GM19043 (cell line): ENCODE results near the gene IL25.

Source experiments
- ATAC-seq: cut with Tn5 transposase; IDR thresholded peaks from one replicate; pipeline ENCODE4 v1.9.1; 2021; ENCODE audit warnings: low read depth; ENCODE audit not compliant: unreplicated experiment

IL25 gene

DNA sequence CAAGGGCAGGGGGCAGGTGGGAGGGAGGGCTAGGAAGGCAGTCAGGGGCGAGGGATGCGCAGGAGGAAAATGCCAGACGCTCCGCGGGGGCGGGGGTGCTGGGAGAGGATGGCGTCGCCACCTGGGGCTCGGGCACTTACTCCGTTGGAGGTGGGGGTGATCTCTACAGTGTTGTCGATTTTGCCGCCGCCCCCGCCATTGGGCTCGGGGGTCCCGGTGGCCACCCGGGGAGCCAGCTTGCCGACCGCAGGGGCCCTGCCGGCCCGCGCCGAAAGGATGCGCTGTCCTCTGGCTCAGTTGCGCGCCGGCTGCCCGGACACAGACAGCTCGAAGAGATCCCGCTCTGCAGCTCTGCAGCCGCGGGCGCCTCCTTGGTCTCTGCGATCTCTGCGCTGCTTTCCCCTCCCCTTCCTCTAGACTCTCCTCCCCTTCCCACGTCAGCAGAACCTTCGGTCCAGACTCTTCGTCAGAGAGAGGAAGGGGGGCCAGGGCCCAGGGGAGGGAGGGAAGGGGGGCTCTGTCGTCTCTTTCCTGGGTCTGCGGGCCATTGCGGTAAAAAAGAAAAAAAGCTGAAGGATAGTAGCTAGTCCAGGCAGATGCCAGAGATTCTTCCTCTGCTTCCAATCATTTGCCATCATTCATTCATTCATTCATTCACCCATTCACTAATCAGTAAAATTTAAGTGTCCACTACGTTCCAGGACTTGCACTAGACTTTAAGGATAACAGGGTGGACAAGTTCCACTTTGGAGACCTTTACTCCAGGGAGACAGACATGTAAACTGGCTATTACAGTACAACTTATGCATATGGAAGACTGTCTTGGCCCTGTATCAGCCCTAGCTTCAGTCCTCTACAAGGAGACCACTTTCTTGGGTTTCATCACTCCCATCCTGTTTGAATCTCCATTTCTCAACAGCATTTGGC, 19.8 kb upstream of the IL25 start, which contains the start of gene SLC22A17:
Gene SLC22A17 (minus strand): TSS at position 382 of the 927 bp plus-strand sequence.
- no peak for ATAC-seq

DNA sequence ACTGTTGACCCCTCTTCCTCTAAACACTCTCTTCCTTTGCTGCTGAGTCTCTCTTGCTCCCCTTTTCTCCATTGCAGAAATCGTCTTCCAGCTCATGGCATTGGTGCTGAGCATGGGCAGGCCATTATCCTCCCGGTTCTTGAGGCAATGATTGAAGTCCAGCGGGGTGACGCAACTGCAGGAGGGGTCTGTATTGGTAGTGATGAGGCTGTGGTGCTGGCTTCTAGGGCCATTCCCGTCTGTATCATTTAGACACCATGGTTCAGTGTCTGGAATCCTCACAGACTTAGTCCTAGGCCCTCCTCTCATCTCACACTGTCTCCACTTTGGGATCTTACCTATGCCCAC, 19.2 kb upstream of the IL25 start:
- no peak for ATAC-seq

DNA sequence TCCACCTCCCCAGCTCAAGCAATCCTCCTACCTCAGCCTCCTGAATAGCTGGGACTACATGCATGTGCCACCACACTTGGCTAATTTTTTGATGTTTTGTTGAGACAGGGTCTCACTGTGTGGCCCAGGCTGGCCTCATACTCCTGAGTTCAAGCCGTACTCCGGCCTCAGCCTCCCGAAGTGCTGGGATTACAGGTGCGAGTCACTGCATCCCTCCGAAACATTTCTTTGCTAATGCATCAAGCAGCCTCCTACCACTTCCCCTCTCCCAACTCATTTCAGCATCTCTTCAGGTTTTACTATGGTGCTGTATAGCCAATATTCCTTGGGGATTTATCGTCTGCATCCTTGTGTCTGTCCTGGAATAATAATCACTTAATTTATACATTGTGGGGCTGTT, 17.6 kb upstream of the IL25 start:
- ATAC-seq, result no peak

DNA sequence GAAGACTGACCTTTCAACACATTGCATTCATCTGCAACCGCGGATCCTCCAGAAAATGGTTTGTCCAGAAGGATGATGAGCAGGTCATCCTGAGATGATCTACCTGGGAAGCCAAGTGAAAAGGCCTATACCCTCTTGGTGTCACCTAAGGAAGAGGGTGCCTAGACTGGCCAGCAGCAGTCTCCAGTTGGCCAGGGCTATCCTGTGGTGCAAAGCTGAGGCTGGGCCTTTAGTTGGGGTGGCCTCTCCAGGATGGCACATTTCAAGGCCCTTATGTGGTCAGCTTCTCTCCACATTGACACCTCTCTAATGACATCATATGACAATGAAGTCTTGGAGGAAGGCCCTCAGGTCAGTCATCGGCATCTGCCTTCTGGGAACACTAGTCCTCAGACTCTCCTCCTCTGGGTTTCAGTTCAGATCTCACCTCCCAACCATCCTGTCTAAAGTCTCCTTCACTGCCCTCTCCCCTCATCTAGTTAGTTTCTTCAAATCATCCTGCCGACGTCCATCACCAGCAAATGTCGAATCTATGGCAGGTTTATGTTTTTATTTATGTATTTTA, 16.7 kb upstream of the IL25 start:
- ATAC-seq, result no peak

DNA sequence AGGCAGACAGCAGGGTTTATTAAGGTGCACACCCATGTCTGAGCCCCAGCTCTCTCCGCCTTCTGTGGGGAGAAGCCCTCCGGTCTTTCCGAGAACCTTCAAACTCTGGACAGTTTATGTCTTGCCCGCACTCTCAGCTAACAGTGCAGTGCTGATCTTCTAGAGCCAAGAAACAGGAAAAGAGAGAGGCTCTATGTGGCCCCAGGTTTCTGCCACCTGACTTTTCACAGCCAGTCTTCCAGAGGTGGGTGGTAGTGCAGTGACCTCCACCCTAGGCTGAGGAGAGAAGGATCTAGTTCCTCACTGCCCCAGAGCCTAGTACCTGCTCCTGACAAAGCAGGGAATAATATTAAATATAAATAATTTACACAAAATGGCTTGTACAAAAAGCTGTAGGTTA, 15.9 kb upstream of the IL25 start:
- ATAC-seq, result no peak

DNA sequence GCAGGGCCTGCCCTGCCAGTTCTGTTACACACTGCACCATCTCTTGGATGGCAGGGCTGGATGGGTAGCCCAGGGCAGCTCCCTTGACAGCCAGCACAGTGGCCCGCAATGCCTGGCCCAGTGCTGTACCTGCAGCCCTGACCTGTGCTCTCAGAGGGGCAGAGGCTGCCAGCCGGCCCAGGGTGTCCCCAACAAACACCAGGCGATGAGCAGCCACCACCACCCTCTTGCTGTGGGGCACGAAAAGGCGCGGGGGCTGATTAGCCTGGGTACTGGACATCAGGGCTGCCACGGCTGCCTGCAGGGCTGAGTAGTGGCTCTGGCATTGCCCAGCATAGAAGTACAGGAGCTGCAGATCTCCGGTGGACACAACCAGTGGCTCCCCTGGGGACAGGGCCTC, 15.3 kb upstream of the IL25 start:
- ATAC-seq, result no peak

DNA sequence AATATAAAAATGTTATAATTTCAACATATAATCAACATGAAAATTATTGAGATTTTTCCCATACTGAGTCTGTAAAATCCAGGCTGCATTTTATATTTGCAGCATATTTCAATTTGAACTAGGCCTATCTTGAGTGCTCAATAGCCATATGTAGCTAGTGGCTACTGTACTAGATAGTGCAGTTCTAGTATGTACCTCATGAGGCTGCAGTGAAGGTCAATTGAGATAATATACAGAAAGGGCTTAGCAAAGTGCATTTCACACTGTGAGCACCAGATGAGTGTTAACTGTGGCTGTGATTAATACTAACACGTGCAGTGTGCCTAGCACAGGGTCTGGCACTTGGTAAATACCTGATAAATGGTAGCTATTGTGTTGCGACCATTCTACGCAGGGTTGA, 14.6 kb upstream of the IL25 start:
- no peak for ATAC-seq

DNA sequence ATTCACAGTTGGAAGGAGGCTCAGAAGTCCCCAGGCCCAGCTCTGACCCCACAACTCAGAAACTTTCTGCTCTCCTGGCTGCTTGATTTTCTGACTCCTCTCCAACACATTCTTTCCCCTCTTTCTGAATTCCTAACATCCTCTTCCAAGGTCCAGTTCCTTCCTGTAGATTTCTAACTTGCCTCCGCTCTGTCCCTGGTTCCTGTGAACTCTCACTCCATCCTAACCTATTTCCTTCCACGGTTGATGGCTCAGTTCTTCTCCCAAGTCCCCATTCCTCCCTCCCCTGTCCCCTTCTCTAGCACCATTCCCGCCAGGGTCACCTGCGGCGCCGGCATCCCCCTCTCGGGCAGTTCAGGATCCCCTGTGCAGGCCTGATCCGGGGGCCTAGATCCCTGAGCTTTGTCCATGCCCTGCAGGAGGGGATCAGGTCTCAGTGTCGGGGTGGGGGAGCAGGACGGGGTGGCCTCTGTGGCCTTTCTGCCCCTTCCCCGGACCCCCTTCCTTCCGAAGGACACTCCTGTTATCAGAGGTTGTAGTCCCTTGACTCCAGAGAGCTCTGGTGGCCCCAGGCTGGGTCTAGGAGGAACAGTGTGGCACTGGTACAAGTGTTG, 13.9 kb upstream of the IL25 start:
- ATAC-seq, result no peak

DNA sequence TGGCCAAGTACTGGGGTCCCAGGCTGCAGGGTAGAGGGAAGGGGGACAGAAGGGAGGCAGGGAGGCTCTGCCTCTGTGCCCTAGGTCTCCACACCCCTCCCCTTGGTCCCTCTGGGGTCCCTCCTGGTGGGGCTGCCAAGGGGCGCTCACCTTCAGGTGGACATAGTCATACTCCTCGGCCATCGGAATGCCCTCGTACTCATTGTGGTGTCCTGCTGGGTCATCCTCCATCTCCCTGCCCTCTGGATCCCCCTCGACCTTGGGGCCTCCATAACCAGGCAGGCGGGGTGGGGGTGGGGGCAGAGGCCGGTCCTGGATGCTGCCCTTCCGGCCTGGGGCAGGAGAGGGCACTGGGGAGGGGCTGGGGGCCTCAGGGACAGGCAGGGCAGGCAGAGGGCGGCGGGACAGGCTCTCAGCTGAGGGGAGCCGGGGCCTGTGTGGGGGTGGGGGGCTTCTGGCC, 13.4 kb upstream of the IL25 start:
- no peak for ATAC-seq

DNA sequence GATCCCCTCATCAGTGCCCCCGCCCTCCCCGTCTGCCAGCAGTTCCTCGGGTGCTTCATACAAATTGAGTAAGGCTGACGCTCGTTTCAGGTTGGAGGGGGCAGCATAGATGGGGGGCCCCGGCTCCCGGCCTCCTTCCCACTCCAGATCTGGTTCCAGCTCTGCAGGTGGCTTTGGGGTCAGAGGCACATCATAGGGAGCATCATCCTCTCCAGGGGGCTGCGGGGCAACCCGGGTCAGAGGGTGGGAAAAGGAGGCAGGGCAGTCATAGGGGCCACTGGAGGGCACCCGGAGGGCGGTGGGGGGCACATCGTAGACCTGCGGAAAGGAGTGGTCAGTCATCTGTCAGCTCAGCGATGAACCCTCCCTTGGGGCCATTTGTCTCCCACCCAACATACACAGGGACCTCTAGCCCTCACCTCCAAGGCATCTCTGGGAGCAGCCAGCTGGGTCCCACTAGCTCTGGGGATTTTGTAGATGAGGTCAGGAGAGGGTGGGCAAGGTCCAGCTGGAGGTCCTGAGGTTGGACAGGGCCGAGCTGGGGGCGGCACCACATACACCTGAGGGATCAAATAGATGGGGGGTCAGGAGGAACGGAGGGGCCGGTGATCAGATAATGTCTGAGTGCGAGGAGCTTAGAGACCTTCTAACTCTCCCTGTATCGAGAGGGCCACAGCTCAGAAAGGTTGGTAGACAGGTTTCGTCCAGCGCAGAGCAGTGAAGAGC, 12.7 kb upstream of the IL25 start:
- ATAC-seq, result no peak

DNA sequence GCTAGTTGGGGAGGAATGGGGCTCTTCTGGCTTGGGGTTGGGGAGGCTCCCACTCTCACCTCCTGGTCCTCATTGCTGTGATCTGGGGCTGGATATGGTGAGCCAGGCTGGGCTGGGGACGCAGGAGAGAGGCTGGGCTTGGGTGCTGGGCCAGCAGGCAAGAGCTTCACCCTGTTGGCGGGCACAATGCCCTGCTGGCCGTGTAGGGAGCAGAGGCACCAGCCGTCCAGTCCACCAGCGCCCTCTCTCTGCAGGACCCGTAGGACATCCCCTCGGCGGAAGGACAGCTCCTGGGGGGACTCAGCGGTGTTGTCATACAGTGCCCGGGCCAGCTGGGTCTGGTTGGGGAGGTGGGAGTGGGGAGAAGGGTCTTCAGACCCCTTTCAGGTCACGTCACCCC, 12.1 kb upstream of the IL25 start:
- no peak for ATAC-seq

DNA sequence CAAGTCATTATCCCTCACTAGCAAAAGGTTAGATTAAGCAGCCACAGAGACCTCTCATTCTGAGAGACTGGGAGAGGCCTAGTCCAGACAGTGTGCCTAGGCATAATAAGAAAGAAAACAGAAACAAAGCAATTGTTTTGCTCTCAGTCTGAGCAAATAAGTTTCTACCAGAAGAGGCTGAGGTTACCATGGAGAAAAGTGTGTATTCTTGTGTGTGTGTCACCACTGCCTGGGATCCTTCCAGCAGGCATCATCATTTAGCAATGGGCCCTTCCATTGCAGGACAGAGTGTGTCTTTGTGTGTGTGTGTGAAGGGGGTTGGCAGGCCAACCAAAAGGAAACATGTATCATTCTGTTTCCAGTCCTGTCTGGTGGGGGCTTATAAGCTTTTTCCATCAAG, 11.3 kb upstream of the IL25 start:
- no peak for ATAC-seq

DNA sequence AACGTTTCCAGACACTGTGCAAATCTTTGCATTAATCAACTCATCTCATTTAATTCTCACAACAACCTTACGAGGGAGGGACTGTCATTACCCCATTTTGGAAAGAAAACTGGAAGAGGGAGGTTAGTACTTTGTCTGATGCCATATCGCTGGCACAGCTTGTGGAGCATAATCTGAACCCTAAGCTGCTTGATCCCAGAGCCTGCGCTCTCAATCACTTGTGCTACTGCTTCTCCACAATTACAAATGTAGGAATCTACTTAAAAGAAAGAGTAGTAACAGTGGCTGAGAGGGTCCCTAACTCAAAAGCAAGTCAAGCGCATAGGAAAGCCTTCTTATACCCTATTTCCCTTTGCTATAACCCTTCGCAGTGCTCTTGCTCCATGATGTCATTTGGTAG, 10.8 kb upstream of the IL25 start:
- ATAC-seq, result no peak

DNA sequence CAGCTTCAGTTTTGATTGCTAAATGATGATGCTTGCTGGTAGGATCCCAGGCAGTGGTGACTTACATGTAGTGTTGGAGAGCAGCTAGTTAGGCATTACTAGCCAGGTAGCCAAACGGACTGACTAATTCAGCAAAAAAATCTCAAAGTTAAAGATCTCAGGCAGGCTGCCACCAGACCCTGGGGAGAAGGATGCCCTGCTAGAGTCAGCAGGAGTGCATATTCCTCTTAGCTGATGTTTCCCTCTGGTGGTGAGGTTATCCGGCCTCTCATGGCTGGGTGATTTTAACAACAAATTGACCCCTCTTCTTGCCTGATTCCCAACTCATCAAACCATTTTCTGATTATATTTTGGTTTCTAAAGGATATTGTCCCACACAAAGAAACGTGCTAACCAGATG, 10.4 kb upstream of the IL25 start:
- ATAC-seq, result no peak

DNA sequence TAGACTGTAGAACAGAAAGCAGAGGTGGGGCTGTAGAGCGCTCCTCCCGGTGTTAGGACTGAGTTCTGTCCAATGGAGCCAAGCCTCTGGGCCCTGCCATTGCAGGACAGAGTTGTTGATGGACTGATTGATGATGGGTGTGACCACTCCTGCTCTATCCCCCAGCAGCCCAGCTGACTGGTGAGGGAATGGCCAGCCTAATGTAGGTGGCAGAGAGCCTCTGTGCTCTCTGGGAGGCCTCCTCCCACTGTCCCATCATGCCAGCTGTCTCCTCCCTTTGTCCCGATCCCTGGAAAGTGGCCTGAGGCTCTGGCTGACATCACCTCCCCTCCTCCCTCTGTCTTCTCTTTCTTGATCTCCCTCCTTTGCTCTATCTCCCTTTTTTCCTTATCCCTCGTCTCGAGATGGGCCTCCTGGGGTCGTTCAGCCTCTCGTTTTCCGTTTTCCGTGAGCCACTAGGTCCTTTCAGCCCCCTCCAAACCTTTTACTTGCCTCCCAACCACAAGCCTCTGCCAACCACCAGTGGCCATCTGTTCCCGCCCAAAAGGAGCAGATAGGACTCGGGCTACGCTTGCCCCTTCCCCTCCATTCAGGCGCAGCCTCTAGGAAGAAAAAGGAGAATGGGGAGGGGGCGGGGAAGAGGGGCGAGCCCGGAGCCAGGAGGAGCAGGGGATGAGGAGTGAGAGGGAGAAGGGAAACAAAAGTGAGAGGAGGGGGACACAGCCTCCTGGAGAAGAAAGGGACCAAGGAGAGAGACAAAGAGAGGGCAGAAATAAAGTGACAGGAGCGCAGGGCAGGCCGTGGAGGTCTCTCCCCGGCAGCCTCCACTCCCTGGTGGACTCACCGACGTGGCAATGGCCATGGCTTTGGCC, 8.2 kb upstream of the IL25 start:
- ATAC-seq, result no peak

DNA sequence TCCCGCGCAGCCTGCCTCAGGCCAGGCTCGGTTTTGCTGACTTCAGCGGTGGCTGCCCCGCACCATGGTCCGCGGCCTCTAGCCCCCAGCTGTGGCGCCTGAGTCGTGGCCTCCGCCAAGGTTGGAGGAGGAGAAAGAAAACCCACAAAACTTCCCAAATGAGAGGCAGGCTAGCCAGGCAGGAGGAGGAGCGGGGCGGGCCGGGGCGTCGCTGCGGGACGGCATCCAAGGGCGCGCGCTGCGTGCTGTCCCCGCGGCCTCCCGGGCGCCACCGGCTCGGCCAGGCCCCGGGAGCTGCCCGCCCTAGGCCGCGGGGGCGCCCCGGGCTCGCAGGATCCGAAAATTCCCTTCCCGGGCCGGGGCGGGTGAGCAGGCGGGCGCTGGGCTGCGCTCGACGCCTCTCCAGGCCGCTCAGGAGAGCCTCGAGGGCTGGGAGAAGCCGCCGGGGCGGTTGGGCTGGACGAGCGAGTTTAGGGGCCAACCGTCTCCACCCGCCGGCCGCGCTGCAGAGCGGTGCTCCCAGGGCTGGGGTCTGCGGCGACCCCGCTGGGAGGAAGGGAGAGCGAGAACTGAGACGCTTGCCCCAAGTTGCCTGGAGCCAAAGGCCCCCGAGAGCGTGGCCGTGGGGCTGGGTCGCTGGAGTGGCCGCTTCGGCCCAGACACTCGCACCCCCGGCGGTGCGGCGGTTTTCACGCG, 7.4 kb upstream of the IL25 start, which contains the start of gene EFS:
Gene EFS (minus strand): TSS at position 137 of the 696 bp plus-strand sequence. CDS start 147 bp downstream, outside the sequence.
- ATAC-seq, result no peak

DNA sequence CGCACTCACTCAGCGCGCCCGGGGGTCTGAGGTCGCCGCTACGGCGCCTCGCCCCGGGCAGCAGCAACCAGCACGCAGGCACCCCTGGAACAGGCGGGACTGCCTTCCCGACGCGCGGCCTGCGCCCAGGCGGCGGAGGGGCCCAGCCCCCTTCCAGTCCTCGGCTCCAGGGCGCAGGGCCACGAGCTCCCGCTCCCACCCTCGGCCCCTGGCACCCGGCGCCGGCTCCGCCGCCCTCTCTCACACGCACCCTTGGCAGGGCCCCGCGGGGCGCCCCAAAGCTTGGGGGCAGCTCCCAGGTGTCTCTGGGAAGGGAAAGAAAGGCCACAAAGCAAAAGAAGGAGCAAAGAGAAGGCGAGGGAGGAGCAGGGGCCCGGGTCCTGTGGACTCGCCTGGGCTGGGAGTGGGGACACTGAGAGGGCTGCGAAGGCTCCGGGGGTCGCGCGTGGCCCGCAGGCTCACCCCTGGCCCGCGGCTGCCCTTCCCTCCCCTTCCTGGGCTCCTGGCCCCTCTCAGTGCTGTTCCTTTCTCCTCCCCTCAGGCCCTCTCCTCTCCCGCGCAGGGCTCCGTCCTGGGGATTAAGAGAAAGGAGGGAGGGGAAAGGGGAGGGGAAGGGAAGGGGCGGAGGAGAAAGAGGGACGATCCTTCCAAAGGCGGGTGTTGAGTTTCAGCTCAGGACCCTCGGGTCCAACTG, 6.7 kb upstream of the IL25 start:
- ATAC-seq, result no peak

DNA sequence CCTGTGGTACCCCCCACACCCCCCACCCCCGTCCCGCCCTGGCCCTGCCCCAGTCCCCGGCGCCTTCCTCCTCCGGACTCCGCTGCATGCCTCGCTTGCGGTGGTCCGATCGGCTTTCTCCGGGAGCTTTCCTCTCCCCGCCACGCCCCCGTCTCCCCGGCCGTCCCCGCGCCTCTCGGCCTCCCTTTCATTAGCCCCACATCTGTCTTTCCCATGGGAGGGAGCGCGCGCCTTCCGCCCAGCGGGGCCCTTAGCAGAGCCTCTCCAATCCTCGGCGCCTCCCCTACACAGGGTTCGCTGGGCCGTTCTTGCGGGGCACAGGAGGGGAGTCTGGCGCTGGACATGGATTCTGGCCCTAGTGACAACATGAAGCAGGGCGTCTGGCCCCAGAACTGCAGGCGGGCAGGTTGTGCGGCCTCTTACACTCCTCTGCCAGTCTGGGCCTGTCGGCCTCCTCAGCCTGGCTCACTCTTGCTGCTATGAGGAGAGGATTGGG, 6.1 kb upstream of the IL25 start:
- no peak for ATAC-seq

DNA sequence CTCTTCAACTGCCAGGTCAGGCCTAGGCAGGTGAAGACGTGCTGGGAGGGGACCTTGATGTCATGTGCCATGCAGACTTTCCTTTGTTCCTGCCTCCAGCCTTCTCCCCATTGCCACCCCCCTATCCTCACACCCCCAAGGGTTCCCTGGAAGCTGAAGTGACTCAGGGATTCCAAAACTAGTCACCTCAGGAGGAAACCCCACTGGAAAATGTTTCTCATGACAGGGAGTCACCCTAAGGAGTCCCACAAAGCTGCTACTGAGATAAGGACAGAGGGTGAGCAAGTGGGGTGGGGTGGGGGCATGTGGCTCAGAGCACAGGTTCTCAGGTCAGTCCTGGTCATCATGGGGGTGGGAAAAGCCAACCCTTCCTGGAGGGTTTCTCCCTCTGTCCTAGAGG, 2.4 kb upstream of the IL25 start:
- no peak for ATAC-seq
